WTC11 (cell line): Measurements from ENCODE around the gene DMAC1. TPM values are rescaled to one million over a fixed set of nuclear protein-coding genes. Genes with fewer than 3 reads are reported as not detected.

Experiments
- ATAC-seq: fragments of 200-7000 bp; cut with Tn5 transposase; 2 replicates; pipeline ENCODE4 v1.10.0; 2021; ENCODE audit warnings: mild to moderate bottlenecking, moderate library complexity
- CTCF ChIA-PET: fragments of 300-600 bp; sonication (Branson Sonifier 250); formaldehyde crosslinking; loops from one replicate; lab custom pipeline; 2021; ENCODE audit warnings: antibody characterized with exemption; lab: Charles Lee
- POLR2A ChIA-PET: fragments of 350-600 bp; sonication (Branson Sonifier 250); formaldehyde crosslinking; loops from one replicate; lab custom pipeline; 2021; ENCODE audit warnings: antibody characterized with exemption; lab: Charles Lee
- DNase-seq: peaks from one replicate; pipeline ENCODE4 v3.0.0; 2021; ENCODE audit warnings: low spot score
- H3K27ac Mint-ChIP-seq: 2 replicates; pipeline ENCODE4 v1.8.0; 2021; ENCODE audit warnings: mixed read lengths
- H3K27me3 Mint-ChIP-seq: 2 replicates; pipeline ENCODE4 v1.8.0; 2021; ENCODE audit warnings: low read depth, mild to moderate bottlenecking, moderate library complexity, mixed read lengths
- H3K36me3 Mint-ChIP-seq: 2 replicates; pipeline ENCODE4 v1.8.0; 2021; ENCODE audit warnings: mixed read lengths
- H3K4me1 Mint-ChIP-seq: 2 replicates; pipeline ENCODE4 v1.8.0; 2022; ENCODE audit warnings: mixed read lengths
- H3K4me3 Mint-ChIP-seq: 2 replicates; pipeline ENCODE4 v1.8.0; 2021; ENCODE audit warnings: mild to moderate bottlenecking, moderate library complexity, mixed read lengths
- H3K9me3 Mint-ChIP-seq: 2 replicates; pipeline ENCODE4 v1.8.0; 2021; ENCODE audit warnings: mixed read lengths
- AFF4 ChIP-seq: sonication (generic); formaldehyde crosslinking; IDR thresholded peaks from 2 replicates; pipeline ENCODE4 v1.8.1; 2023; ENCODE audit warnings: mild to moderate bottlenecking, missing genetic modification reagents, borderline replicate concordance
- CBFB ChIP-seq: sonication (generic); formaldehyde crosslinking; IDR thresholded peaks from 2 replicates; pipeline ENCODE4 v1.8.1; 2022; ENCODE audit warnings: mild to moderate bottlenecking, low read depth, missing genetic modification reagents
- CDX4 ChIP-seq: fragments of 250-450 bp; sonication (Bioruptor Pico); IDR thresholded peaks from 2 replicates; pipeline ENCODE4 v1.9.0; 2021; ENCODE audit warnings: moderate library complexity, mild to moderate bottlenecking, inconsistent platforms, borderline replicate concordance
- CREB1 ChIP-seq: sonication (generic); formaldehyde crosslinking; IDR thresholded peaks from 2 replicates; pipeline ENCODE4 v1.8.0; 2023; ENCODE audit warnings: mild to moderate bottlenecking, missing genetic modification reagents
- E2F1 ChIP-seq: sonication (generic); formaldehyde crosslinking; IDR thresholded peaks from 2 replicates; pipeline ENCODE4 v1.8.0; 2022; ENCODE audit warnings: mild to moderate bottlenecking, missing genetic modification reagents
- EMX1 ChIP-seq: fragments of 250-450 bp; sonication (Bioruptor Pico); IDR thresholded peaks from 2 replicates; pipeline ENCODE4 v1.8.0; 2021; ENCODE audit warnings: mild to moderate bottlenecking
- FOXP1 ChIP-seq: sonication (generic); formaldehyde crosslinking; IDR thresholded peaks from 2 replicates; pipeline ENCODE4 v1.8.0; 2022; ENCODE audit warnings: missing genetic modification reagents, mild to moderate bottlenecking, moderate library complexity, borderline replicate concordance
- IRF1 ChIP-seq: sonication (generic); formaldehyde crosslinking; IDR thresholded peaks from 2 replicates; pipeline ENCODE4 v1.8.0; 2023; ENCODE audit warnings: missing genetic modification reagents
- JAZF1 ChIP-seq: fragments of 250-450 bp; sonication (Bioruptor Pico); IDR thresholded peaks from 2 replicates; pipeline ENCODE4 v1.9.0; 2021; ENCODE audit warnings: moderate library complexity, mild to moderate bottlenecking, inconsistent platforms
- NFATC4 ChIP-seq: fragments of 250-450 bp; sonication (Bioruptor Pico); IDR thresholded peaks from 2 replicates; pipeline ENCODE4 v1.9.0; 2021; ENCODE audit warnings: mild to moderate bottlenecking
- NR2C2 ChIP-seq: sonication (generic); formaldehyde crosslinking; IDR thresholded peaks from 2 replicates; pipeline ENCODE4 v1.8.0; 2022; ENCODE audit warnings: mild to moderate bottlenecking, missing genetic modification reagents
- PRRX2 ChIP-seq: fragments of 250-450 bp; sonication (Bioruptor Pico); IDR thresholded peaks from 2 replicates; pipeline ENCODE4 v1.8.0; 2021; ENCODE audit warnings: mild to moderate bottlenecking
- RORB ChIP-seq: fragments of 250-450 bp; sonication (Bioruptor Pico); IDR thresholded peaks from 2 replicates; pipeline ENCODE4 v1.9.0; 2021; ENCODE audit warnings: mild to moderate bottlenecking
- SMAD4 ChIP-seq: sonication (generic); formaldehyde crosslinking; IDR thresholded peaks from 2 replicates; pipeline ENCODE4 v1.8.0; 2022; ENCODE audit warnings: mild to moderate bottlenecking, missing genetic modification reagents
- STAT6 ChIP-seq: sonication (generic); formaldehyde crosslinking; conservative IDR thresholded peaks from 2 replicates; pipeline ENCODE4 v1.8.1; 2023; ENCODE audit warnings: mild to moderate bottlenecking, low read depth, missing genetic modification reagents, moderate library complexity
- USF2 ChIP-seq: sonication (generic); formaldehyde crosslinking; IDR thresholded peaks from 2 replicates; pipeline ENCODE4 v1.8.1; 2023; ENCODE audit warnings: mild to moderate bottlenecking, missing genetic modification reagents, moderate library complexity
- ZNF281 ChIP-seq: sonication (generic); formaldehyde crosslinking; IDR thresholded peaks from 2 replicates; pipeline ENCODE4 v1.8.0; 2023; ENCODE audit warnings: mild to moderate bottlenecking, missing genetic modification reagents
- ZNF396 ChIP-seq: fragments of 250-450 bp; sonication (Bioruptor Pico); IDR thresholded peaks from 2 replicates; pipeline ENCODE4 v1.8.0; 2021; ENCODE audit warnings: mild to moderate bottlenecking, moderate library complexity, borderline replicate concordance
- ZNF423 ChIP-seq: fragments of 250-450 bp; sonication (Bioruptor Pico); IDR thresholded peaks from 2 replicates; pipeline ENCODE4 v2.1.2; 2022; ENCODE audit warnings: mild to moderate bottlenecking, moderate library complexity
- ZNF532 ChIP-seq: fragments of 250-450 bp; sonication (Bioruptor Pico); IDR thresholded peaks from 2 replicates; pipeline ENCODE4 v1.9.0; 2021; ENCODE audit warnings: mild to moderate bottlenecking, borderline replicate concordance
- total RNA-seq: library from RNA; stranded (reverse); gene quantifications from 3 replicates; pipeline ENCODE4 v1.2.3, GENCODE V29; 2021

DMAC1 gene
- total RNA-seq, 1 experiment from 2014 or later = 71.2 TPM

GRCh38 chr9:7816021-7816420 is 16.4 kb upstream of the DMAC1 start (continued):
- no peak for TF ChIP-seq AFF4 (CRISPR knock-in tag)
- no peak for TF ChIP-seq USF2 (CRISPR knock-in tag)
- TF ChIP-seq EMX1 = no peak
- TF ChIP-seq SMAD4 (CRISPR knock-in tag) = no peak
- TF ChIP-seq ZNF532 = no peak
- no peak for TF ChIP-seq ZNF423 (CRISPR knock-in tag)
- TF ChIP-seq FOXP1 (CRISPR knock-in tag) = no peak

- CTCF ChIA-PET = no interaction called here
- peaks cover 3% of the 10 kb centered on the region for H3K4me1 Mint-ChIP-seq
- TF ChIP-seq CBFB (CRISPR knock-in tag) (no peak), STAT6 (CRISPR knock-in tag) (no peak), IRF1 (CRISPR knock-in tag) (no peak), RORB (CRISPR knock-in tag) (no peak), EMX1 (no peak), JAZF1 (CRISPR knock-in tag) (no peak), NFATC4 (CRISPR knock-in tag) (no peak), CDX4 (CRISPR knock-in tag) (no peak), CREB1 (no peak), NR2C2 (no peak), ZNF281 (CRISPR knock-in tag) (no peak), ZNF396 (CRISPR knock-in tag) (no peak), PRRX2 (CRISPR knock-in tag) (no peak), E2F1 (CRISPR knock-in tag) (no peak)
Observed at GRCh38 chr9:7813030-7813429, 13.5 kb upstream of the DMAC1 start.

More at GRCh38 chr9:7813030-7813429, 13.5 kb upstream of the DMAC1 start:
- Mint-ChIP-seq H3K27me3 (no peaks in the 10 kb centered on the region), H3K27ac (no peak overlapping the region), H3K4me3 (no peak overlapping the region), H3K9me3 (no peaks in the 10 kb centered on the region), H3K36me3 (no peaks in the 10 kb centered on the region)
- POLR2A ChIA-PET = no interaction called here
- DNase-seq (no peak), ATAC-seq (no peak)
